Measurements from ENCODE around the gene ISL2. TPM values are rescaled to one million over a fixed set of nuclear protein-coding genes. Genes with fewer than 3 reads are reported as not detected.

The ISL2 gene
- total and polyA plus RNA-seq, 4 donors, result 0.03 to 0.14 TPM; not detected in 2

DNA sequence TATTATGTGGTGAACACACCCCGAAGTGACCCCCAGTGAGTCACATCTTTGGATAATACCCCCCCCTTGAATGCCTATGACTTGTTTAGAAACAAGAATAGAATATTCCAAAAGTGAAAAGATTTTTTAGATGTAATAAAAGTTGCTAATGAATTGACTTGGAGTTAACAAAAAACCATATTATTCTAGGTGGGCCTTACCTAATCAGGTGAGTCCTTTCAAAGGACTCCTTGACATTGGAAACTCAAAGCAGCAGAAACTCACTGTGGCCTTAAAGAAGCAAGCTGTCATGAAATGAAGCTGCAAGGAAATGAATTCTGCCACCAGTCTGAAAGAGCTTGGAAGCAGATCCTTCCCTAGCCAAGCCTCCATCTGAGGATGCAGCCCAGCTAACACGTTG, 10.9 kb upstream of the ISL2 start (continued):
- TF ChIP-seq, protein P1, sequence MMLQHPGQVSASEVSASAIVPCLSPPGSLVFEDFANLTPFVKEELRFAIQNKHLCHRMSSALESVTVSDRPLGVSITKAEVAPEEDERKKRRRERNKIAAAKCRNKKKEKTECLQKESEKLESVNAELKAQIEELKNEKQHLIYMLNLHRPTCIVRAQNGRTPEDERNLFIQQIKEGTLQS (IDR thresholded peaks at IDR 0.05), result no peak
- no peak for TF ChIP-seq EGR1 (IDR thresholded peaks at IDR 0.05; ENCODE audit: low read depth in 2 of 2)
- no peak for TF ChIP-seq GABPA (IDR thresholded peaks at IDR 0.05 in 1 of 2, conservative IDR thresholded peaks at IDR 0.05 in 1 of 2)
- TF ChIP-seq, protein P2, sequence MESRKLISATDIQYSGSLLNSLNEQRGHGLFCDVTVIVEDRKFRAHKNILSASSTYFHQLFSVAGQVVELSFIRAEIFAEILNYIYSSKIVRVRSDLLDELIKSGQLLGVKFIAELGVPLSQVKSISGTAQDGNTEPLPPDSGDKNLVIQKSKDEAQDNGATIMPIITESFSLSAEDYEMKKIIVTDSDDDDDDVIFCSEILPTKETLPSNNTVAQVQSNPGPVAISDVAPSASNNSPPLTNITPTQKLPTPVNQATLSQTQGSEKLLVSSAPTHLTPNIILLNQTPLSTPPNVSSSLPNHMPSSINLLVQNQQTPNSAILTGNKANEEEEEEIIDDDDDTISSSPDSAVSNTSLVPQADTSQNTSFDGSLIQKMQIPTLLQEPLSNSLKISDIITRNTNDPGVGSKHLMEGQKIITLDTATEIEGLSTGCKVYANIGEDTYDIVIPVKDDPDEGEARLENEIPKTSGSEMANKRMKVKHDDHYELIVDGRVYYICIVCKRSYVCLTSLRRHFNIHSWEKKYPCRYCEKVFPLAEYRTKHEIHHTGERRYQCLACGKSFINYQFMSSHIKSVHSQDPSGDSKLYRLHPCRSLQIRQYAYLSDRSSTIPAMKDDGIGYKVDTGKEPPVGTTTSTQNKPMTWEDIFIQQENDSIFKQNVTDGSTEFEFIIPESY (IDR thresholded peaks at IDR 0.05), result no peak
- TF ChIP-seq RXRA (IDR thresholded peaks at IDR 0.05), result no peak
- TF ChIP-seq RAD21 (IDR thresholded peaks at IDR 0.05), result no peak
- no peak for TF ChIP-seq FOXA1 (IDR thresholded peaks at IDR 0.05)
- TF ChIP-seq SP1 (IDR thresholded peaks at IDR 0.05), result no peak
- no peak for TF ChIP-seq FOXA2 (IDR thresholded peaks at IDR 0.05)

DNA sequence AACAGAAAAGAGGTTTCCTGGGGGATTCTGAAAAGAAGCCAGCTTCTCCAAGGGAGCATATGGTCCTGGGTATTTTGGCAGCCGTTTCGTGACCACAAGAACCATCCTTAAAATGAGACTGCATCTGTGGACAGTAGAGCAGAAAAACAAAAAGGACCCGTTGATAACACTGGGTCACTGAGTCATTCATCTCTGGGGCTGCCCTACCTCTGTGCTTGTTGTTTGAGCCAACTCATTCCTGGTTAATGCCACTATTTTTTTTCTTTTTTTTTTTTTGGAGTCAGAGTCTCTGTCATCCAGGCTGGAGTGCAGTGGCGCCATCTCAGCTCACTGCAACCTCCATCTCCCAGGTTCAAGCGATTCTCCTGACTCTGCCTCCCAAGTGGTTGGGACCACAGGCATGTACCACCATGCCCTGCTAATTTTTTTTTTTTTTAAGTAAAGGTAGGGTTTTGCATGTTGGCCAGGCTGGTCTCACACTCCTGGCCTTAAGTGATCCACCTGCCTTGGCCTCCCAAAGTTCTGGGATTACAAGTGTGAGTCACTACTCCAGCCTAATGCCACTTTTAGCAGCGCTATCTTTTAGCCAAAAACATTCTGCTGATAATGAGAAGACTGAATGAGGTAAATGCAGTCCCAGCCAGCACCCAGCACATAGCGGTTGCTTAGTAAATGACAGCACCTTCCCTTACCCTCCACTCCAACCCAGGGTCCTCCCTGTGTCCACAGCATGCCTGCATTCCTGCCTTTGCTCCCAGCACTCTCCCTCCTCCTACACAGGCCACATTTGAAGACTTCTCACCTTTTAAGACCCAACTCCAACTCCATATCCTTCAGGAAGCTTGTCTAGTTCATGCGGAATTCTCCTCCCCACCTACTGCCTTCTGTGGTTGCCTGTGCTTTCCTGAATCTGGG, 9.1 kb upstream of the ISL2 start:
- H3K9me3 ChIP-seq (ENCODE audit: control insufficient read depth in 4 of 4, low read length in 3 of 4), result no peaks in the 10 kb centered on the region
- TF ChIP-seq EGR1 (IDR thresholded peaks at IDR 0.05; ENCODE audit: low read depth in 2 of 2), result no peak
- TF ChIP-seq JUND (IDR thresholded peaks at IDR 0.05), result no peak
- no peak for TF ChIP-seq CTCF (IDR thresholded peaks at IDR 0.05; ENCODE audit: low read depth, low read length, missing input control)
- TF ChIP-seq FOXA1 (IDR thresholded peaks at IDR 0.05), result no peak
- no peak for TF ChIP-seq SP1 (IDR thresholded peaks at IDR 0.05)
- TF ChIP-seq NR2F2 (IDR thresholded peaks at IDR 0.05), result no peak
- no peak for TF ChIP-seq RAD21 (IDR thresholded peaks at IDR 0.05)
- TF ChIP-seq, protein P2 (IDR thresholded peaks at IDR 0.05), result no peak
- no peak for TF ChIP-seq FOXA2 (IDR thresholded peaks at IDR 0.05)
- no peak for TF ChIP-seq GABPA (IDR thresholded peaks at IDR 0.05 in 1 of 2, conservative IDR thresholded peaks at IDR 0.05 in 1 of 2)
- no peak overlapping the region for H3K9ac ChIP-seq (ENCODE audit: low read depth in 1 of 2, low read length in 2 of 2)
- H3K4me3 ChIP-seq (ENCODE audit: low read depth in 1 of 3, low read length in 3 of 3), result no peak overlapping the region
- no peak overlapping the region for H3K27ac ChIP-seq (ENCODE audit: low read depth in 1 of 2, low read length in 2 of 2)
- H3K27me3 ChIP-seq (ENCODE audit: control insufficient read depth in 4 of 4, insufficient read depth in 4 of 4, low read length in 3 of 4), result no peaks in the 10 kb centered on the region
- H3K36me3 ChIP-seq (ENCODE audit: control insufficient read depth in 4 of 4, insufficient read depth in 3 of 4, low read depth in 1 of 4, low read length in 3 of 4), result no peaks in the 10 kb centered on the region
- WGBS, result 88% methylated on average over 8 of the region's 8 CpGs
- peaks cover 0 to 5% (median 2%) of the 10 kb centered on the region in 4 donors for H3K4me1 ChIP-seq (ENCODE audit: control insufficient read depth in 4 of 4, insufficient read depth in 4 of 4, low read length in 3 of 4)
- DNase-seq (ENCODE audit: low spot score), result no peak
